Heart right ventricle (tissue), 16 donors: Measurements from ENCODE around the gene PXDN. TPM values are rescaled to one million over a fixed set of nuclear protein-coding genes. Genes with fewer than 3 reads are reported as not detected.
"Not testable (repeated sequence)": the region's sequence is repeated elsewhere in the genome, so short reads cannot be mapped to it uniquely, and the experiment has no call there.

Experiments used
- ATAC-seq, 8 donors: fragments of 200-7000 bp; cut with Tn5 transposase; one replicate each; pipeline ENCODE4 v1.9.1; 2020; ENCODE audit warnings: mild to moderate bottlenecking in 8 of 8, moderate library complexity in 8 of 8, moderate number of reproducible peaks in 1 of 8
- DNase-seq, 2 donors: peaks; one replicate each; pipeline ENCODE4 v3.0.0-alpha.2; 2020
- H3K27ac ChIP-seq, 10 donors: fragments of 200-600 bp; sonication (generic) in 2 of 10; one replicate each; pipeline versions ENCODE4 v1.5.0 to v1.8.0; 2020 to 2022; ENCODE audit warnings: mild to moderate bottlenecking in 3 of 10
- H3K27me3 ChIP-seq, 7 donors: fragments of 200-600 bp; one replicate each; pipeline ENCODE4 v1.8.0; 2021 to 2022; ENCODE audit warnings: mild to moderate bottlenecking in 2 of 7
- H3K36me3 ChIP-seq, 9 donors: fragments of 200-600 bp; sonication (generic) in 1 of 9; one replicate each; pipeline versions ENCODE4 v1.5.0 to v1.8.0; 2020 to 2022; ENCODE audit warnings: mild to moderate bottlenecking in 2 of 9
- H3K4me1 ChIP-seq, 9 donors: fragments of 200-600 bp; sonication (generic) in 1 of 9; one replicate each; pipeline versions ENCODE4 v1.5.0 to v1.8.0; 2020 to 2022; ENCODE audit warnings: mild to moderate bottlenecking in 4 of 9
- H3K4me3 ChIP-seq, 10 donors: fragments of 200-600 bp; sonication (generic) in 2 of 10; one replicate each; pipeline versions ENCODE4 v1.5.0 to v1.8.0; 2020 to 2022; ENCODE audit warnings: mild to moderate bottlenecking in 7 of 10, moderate library complexity in 2 of 10
- H3K9me3 ChIP-seq, 11 donors: fragments of 200-600 bp in 10 of 11; sonication (generic) in 2 of 11; one replicate each; pipeline versions ENCODE4 v1.5.0 to v1.8.0; 2013 to 2022; ENCODE audit warnings: mild to moderate bottlenecking in 2 of 11, control low read depth in 1 of 11, moderate library complexity in 1 of 11
- WGBS, 2 donors: extraction: QIAGEN DNeasy Blood & Tissue Kit; methylation state at CpG; one replicate each; pipeline ENCODE4 v1.1.7; 2013; ENCODE audit warnings: inconsistent platforms in 1 of 2; 5-methylcytosine and 5-hydroxymethylcytosine counted together
- intact Hi-C, 10 donors: fragments of 100-400 bp; cut with DNase I; formaldehyde crosslinking; loops; one replicate each; pipeline versions ENCODE4 v1.11.1 to v1.14.2; 2022
- polyA plus RNA-seq, 2 donors: library from polyadenylated mRNA; stranded (reverse); fragments of 200-250 nt; gene quantifications; one replicate each; pipeline ENCODE4 v1.2.3, GENCODE V29; 2013
- total RNA-seq, 10 donors: library from RNA; stranded (reverse); fragmentation: NEBNext Ultra II Directional in 3 of 10; extraction: Animal tissue kit (Norgen Biotek cat#: 25700) in 3 of 10; gene quantifications; one replicate each; pipeline versions ENCODE4 v1.2.1 to v1.2.4, GENCODE V29; 2021 to 2023
- TF ChIP-seq, protein P1 (sequence below), 9 donors: fragments of 200-600 bp; sonication (generic) in 2 of 9; IDR thresholded peaks; one replicate each; pipeline versions ENCODE4 v1.5.0 to v1.8.0; 2021 to 2022; ENCODE audit warnings: antibody characterized with exemption in 9 of 9, mild to moderate bottlenecking in 5 of 9, moderate library complexity in 1 of 9
- donor health status: Arrhythmogenic right ventricular cardiomyopathy.
- donor health status: ischemic (EF 13 %, LVEDD 7.1; RV severe dilation, severe dysfunction).
- donor health status: healthy with polysubstance abuse.
- donor health status: DM: no; HTN: yes; CAD: no.
- donor health status: DM: no; HTN: no; CAD: no.
- donor health status: ischemic (EF 25% LVEDD 6.9; RV normal size, moderate dysfunction).
- donor health status: ischemic (EF 25% LVEDD 5.7; RV mildly dilated, moderate dysfunction).
- donor health status: healthy.
- donor health status: DM: yes; HTN: yes; CAD: no.
- donor health status: Ischemic cardiomyopathy.
- donor health status: ischemic (EF 35%, LVEDD 5.7; RV mildly dilated, moderate dysfunction).
- donor health status: nonischemic (EF 11% LVEDD 7.7; RV severe dilation, severe dysfunction).
- donor health status: DM: yes; HTN: yes; CAD: no.
- donor health status: PGD.
- donor health status: ischemic (EF 29% LVEDD 5.4; RV normal size, mild dysfunction).
- donor health status: nonischemic (EF 23%, LVEDD 6.1; RV moderate dilation, normal function).

The PXDN gene
- total and polyA plus RNA-seq, 12 donors: 7.8 to 65.0 (median 18.9) TPM

DNA sequence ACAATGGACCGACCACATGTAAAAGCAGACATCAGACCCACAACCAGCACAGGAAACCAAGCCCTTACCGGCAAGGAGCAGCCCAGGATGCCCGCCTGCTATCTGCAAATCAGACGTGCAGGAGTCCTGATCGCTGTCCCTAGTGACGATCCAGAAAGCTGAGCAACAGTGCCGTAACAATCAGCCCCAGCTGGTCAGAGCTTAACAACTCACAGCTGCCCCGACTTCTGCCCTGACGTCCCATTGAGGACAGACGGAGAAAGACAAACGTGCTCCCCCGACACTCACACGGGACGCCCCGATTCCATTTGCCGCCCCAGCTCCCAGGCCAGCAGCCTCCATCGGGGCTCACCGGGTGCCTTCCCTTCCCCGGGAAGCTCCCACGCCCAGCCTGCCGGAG, 39.8 kb upstream of the PXDN start:
- peaks cover 0 to 54% (median 26%) of the 10 kb centered on the region in 7 donors for H3K27me3 ChIP-seq
- no peak overlapping the region for H3K4me3 ChIP-seq
- ATAC-seq (no peak), DNase-seq (no peak)
- 43 to 51% methylated on average over 21 of the region's 21 CpGs for WGBS, 2 donors
- intact Hi-C loops: no loop called here
- H3K27ac ChIP-seq: no peak overlapping the region
- H3K36me3 ChIP-seq: no peaks in the 10 kb centered on the region
- H3K4me1 ChIP-seq: no peaks in the 10 kb centered on the region
- no peaks in the 10 kb centered on the region for H3K9me3 ChIP-seq
- TF ChIP-seq, protein P1, sequence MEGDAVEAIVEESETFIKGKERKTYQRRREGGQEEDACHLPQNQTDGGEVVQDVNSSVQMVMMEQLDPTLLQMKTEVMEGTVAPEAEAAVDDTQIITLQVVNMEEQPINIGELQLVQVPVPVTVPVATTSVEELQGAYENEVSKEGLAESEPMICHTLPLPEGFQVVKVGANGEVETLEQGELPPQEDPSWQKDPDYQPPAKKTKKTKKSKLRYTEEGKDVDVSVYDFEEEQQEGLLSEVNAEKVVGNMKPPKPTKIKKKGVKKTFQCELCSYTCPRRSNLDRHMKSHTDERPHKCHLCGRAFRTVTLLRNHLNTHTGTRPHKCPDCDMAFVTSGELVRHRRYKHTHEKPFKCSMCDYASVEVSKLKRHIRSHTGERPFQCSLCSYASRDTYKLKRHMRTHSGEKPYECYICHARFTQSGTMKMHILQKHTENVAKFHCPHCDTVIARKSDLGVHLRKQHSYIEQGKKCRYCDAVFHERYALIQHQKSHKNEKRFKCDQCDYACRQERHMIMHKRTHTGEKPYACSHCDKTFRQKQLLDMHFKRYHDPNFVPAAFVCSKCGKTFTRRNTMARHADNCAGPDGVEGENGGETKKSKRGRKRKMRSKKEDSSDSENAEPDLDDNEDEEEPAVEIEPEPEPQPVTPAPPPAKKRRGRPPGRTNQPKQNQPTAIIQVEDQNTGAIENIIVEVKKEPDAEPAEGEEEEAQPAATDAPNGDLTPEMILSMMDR (IDR thresholded peaks at IDR 0.05): no peak

GRCh38 chr2:1782514-1782913, 38.2 kb upstream of the PXDN start:
- 91 to 94% methylated on average over 11 of the region's 11 CpGs for WGBS, 2 donors
- no peak overlapping the region for H3K27ac ChIP-seq
- H3K4me1 ChIP-seq: no peaks in the 10 kb centered on the region
- no peaks in the 10 kb centered on the region for H3K36me3 ChIP-seq
- ATAC-seq (no peak), DNase-seq (no peak)
- no peaks in the 10 kb centered on the region for H3K9me3 ChIP-seq
- intact Hi-C loops: no loop called here
- TF ChIP-seq, protein P1 (IDR thresholded peaks at IDR 0.05): no peak
- H3K4me3 ChIP-seq: no peak overlapping the region
- H3K27me3 ChIP-seq: peaks cover 0 to 46% (median 20%) of the 10 kb centered on the region in 7 donors

DNA sequence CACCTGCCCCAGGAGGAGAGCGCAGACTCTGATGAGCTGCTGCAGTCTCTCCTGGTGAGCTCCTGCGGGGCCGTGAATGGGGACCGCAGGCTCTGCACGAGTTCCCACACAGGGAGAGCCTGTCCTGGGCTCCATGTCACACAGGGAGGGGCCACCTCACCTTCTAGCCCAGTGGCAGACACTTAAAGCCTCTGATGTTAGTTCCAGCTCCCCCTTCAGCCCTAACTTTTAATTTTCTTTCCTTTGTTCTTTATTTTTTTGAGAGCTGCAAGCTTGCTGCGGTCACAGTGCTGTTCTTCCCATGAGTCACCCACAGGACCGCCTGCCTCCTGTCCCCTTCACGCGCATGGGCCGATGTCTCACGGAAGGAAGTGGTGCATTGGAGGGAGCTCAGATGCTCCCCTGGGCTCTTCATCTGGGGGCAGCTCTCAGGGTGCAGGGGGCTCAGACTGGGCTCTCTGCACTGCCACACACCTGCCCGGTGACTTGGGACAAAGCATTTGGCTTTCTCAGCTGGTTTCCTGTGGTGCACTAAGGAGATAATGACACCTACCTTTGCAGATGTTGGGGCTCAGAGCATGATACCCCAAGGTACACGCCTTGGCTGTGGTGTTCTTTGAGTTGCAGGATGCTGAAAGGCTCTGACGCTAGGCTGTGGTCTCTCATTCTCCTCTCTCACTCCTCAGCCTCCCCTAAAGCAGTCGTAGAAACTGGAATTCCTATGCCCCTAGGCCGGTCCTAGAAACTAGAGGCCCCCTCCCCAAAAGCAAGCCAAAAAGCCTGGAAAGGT, 37.2 kb upstream of the PXDN start:
- Histone ChIP-seq H3K9me3 (no peaks in the 10 kb centered on the region), H3K4me1 (no peaks in the 10 kb centered on the region), H3K27me3 (peaks cover 0 to 44% (median 20%) of the 10 kb centered on the region in 7 donors), H3K4me3 (no peak overlapping the region), H3K36me3 (no peaks in the 10 kb centered on the region), H3K27ac (no peak overlapping the region)
- WGBS, 2 donors: 63 to 73% methylated on average over 16 of the region's 16 CpGs
- TF ChIP-seq, protein P1 (IDR thresholded peaks at IDR 0.05): no peak
- no peak for DNase-seq
- intact Hi-C loops: no loop called here
- ATAC-seq: no peak

- H3K27me3 ChIP-seq: peaks cover 0 to 45% (median 20%) of the 10 kb centered on the region in 7 donors
- H3K4me3 ChIP-seq: no peak overlapping the region
- no peak overlapping the region for H3K27ac ChIP-seq
- no peaks in the 10 kb centered on the region for H3K9me3 ChIP-seq
- TF ChIP-seq, protein P1 (IDR thresholded peaks at IDR 0.05): no peak
- 78 to 79% methylated on average over 2 of the region's 2 CpGs for WGBS, 2 donors
- ATAC-seq (no peak), DNase-seq (no peak)
- H3K4me1 ChIP-seq: no peaks in the 10 kb centered on the region
- H3K36me3 ChIP-seq: no peaks in the 10 kb centered on the region
- intact Hi-C loops: no loop called here
Measured at GRCh38 chr2:1780693-1781092, 36.4 kb upstream of the PXDN start.

- ATAC-seq, H3K36me3 ChIP-seq, H3K4me3 ChIP-seq, H3K27ac ChIP-seq, DNase-seq, H3K4me1 ChIP-seq, H3K9me3 ChIP-seq, intact Hi-C loops: not testable (repeated sequence)
- peaks cover 0 to 44% (median 19%) of the 10 kb centered on the region in 7 donors for H3K27me3 ChIP-seq
Measured at GRCh38 chr2:1780054-1780453, 35.7 kb upstream of the PXDN start.
